GM13977 (cell line): ENCODE measurements around the gene ERMAP.

Experiments used
- DNase-seq: peaks from one replicate; pipeline ENCODE4 v3.0.0; 2012; ENCODE audit warnings: low spot score
- CTCF ChIP-seq: IDR thresholded peaks from 2 replicates; pipeline ENCODE4 v1.5.1; 2012; ENCODE audit warnings: mild to moderate bottlenecking, control low read depth; ENCODE audit not compliant: insufficient read depth; ENCODE audit errors: extremely low read depth, missing control alignments
- in situ Hi-C: fragments of 300-500 bp; cut with MboI; formaldehyde crosslinking; loops from one replicate; pipeline ENCODE4 v1.12.0; 2022; ENCODE audit warnings: low sequenced_read_pairs, low pct_unique_long_range_greater_than_20kb, mixed read lengths, inconsistent platforms; ENCODE audit not compliant: unreplicated experiment

Gene ERMAP

GRCh38 chr1:42877380-42877779 is 60.5 kb downstream of the ERMAP start:
- in situ Hi-C loops, result no loop called here

GRCh38 chr1:42880384-42880783 is 63.5 kb downstream of the ERMAP start:
- DNase-seq, result no peak
- TF ChIP-seq CTCF, result no peak
- in situ Hi-C loops, result no loop called here

More at GRCh38 chr1:42877380-42877779, 60.5 kb downstream of the ERMAP start:
- TF ChIP-seq CTCF, result no peak
- no peak for DNase-seq

GRCh38 chr1:42886046-42886739 is 69.3 kb downstream of the ERMAP start:
- in situ Hi-C loops, result no loop called here
- no peak for TF ChIP-seq CTCF
- DNase-seq, result no peak

- DNase-seq, result no peak
- in situ Hi-C loops, result no loop called here
- TF ChIP-seq CTCF, result no peak
Observed at GRCh38 chr1:42886800-42887199, 69.9 kb downstream of the ERMAP start.

- TF ChIP-seq CTCF, result no peak
- in situ Hi-C loops, result no loop called here
- no peak for DNase-seq
Observed at GRCh38 chr1:42887366-42887765, 70.4 kb downstream of the ERMAP start.

- TF ChIP-seq CTCF, result no peak
- no peak for DNase-seq
- in situ Hi-C loops, result no loop called here
Observed at GRCh38 chr1:42888013-42888633, 71.2 kb downstream of the ERMAP start.
